K562 (cell line): ENCODE results near the gene ATXN7L2. TPM values are rescaled to one million over a fixed set of nuclear protein-coding genes. Genes with fewer than 3 reads are reported as not detected.

Experiments used
- REST ChIP-seq, 2 experiments: fragments of 450-650 bp; formaldehyde crosslinking in 1 of 2; IDR thresholded peaks; 2 replicates each; pipeline versions ENCODE4 v1.4.0 to v1.6.1; 2014 to 2020; ENCODE audit warnings: mild to moderate bottlenecking in 2 of 2, borderline replicate concordance in 1 of 2, low read depth in 1 of 2
- ZNF316 ChIP-seq: fragments of 450-650 bp; IDR thresholded peaks from 2 replicates; pipeline ENCODE4 v1.6.1; 2016
- polyA plus RNA-seq, 8 experiments: library from polyadenylated mRNA; depleted of rRNA in 4 of 8; stranded (reverse) in 5 of 8; unstranded in 3 of 8; fragments of >200 nt; fragmentation: Nextera tagmentation in 2 of 8; fragmentation: Illumina TruSeq in 1 of 8; extraction: Ambion mirVana in 2 of 8; extraction: Trizol in 1 of 8; gene quantifications; 2 replicates each; pipeline versions ENCODE4 v1.2.1 to v1.2.3, GENCODE V29; 2011 to 2014; ENCODE audit warnings: inconsistent platforms in 1 of 8, missing spikeins in 1 of 8
- total RNA-seq, 7 experiments: library from RNA; depleted of rRNA in 6 of 7; stranded (reverse); fragments of >200 nt in 6 of 7; fragmentation: Illumina TruSeq in 2 of 7; extraction: Trizol in 2 of 7; gene quantifications; 2 replicates each; pipeline versions ENCODE4 v1.2.1 to v1.2.3, GENCODE V29; 2011 to 2021; ENCODE audit warnings: low replicate concordance in 1 of 7

Gene ATXN7L2
- total and polyA plus RNA-seq, 9 of the 15 experiments (the other 6 are each of a cell fraction or from before 2014, with no cell fraction given) = 0.21 to 10.4 (median 5.8) TPM

- TF ChIP-seq REST (IDR thresholded peaks at IDR 0.05; ENCODE audit: borderline replicate concordance) (0 out of 2 replicates have a peak, but pooled peaks have one; percentile 6), REST (CRISPR knock-in tag; IDR thresholded peaks at IDR 0.05; ENCODE audit: low read depth) (no peak), ZNF316 (no peak)
Observed at GRCh38 chr1:109477821-109478220, 5.9 kb upstream of the ATXN7L2 start (continued).
